HepG2 (cell line): ENCODE data around the gene TAF7. TPM values are rescaled to one million over a fixed set of nuclear protein-coding genes. Genes with fewer than 3 reads are reported as not detected.

ENCODE experiments used
- ATAC-seq: fragments of 200-7000 bp; cut with Tn5 transposase; 3 replicates; pipeline ENCODE4 v1.9.1; 2020; ENCODE audit warnings: mild to moderate bottlenecking, moderate library complexity
- BruUV-seq: library from RNA; stranded (reverse); fragments of 400-500 nt; replicated peaks from 2 replicates; lab custom pipeline; 2021; lab: Mats Ljungman, UMichigan
- CTCF ChIA-PET: fragments of 300-600 bp; formaldehyde crosslinking; extraction: SDS; loops from one replicate; lab custom pipeline; 2021; ENCODE audit warnings: low total read pairs, inconsistent platforms, low intra/inter-chr PET ratio; lab: Yijun Ruan, JAX
- POLR2A ChIA-PET: fragments of 350-600 bp; sonication (Branson Sonifier 250); formaldehyde crosslinking; loops from one replicate; lab custom pipeline; 2020; ENCODE audit warnings: antibody characterized with exemption, inconsistent platforms; lab: Yijun Ruan, JAX
- DNase-seq: peaks from one replicate; pipeline ENCODE4 v3.0.0-alpha.2; 2015; ENCODE audit warnings: low spot score
- FAIRE-seq: peaks from 3 replicates; lab custom pipeline; 2011; peaks lifted over from hg19 to GRCh38; lab: Jason Lieb, UNC
- H2AFZ ChIP-seq: one replicate; pipeline ENCODE4 v1.6.1; 2011; ENCODE audit warnings: low read length, inconsistent platforms
- H3K27ac ChIP-seq: fragments of 300-600 bp; 3 replicates; pipeline ENCODE4 v1.8.0; 2011; ENCODE audit warnings: mixed run types, mild to moderate bottlenecking, mixed read lengths, low read length, inconsistent platforms; ENCODE audit not compliant: insufficient read depth; ENCODE audit errors: extremely low read length
- H3K27me3 ChIP-seq, 2 experiments: fragments of 200-600 bp in 1 of 2; 2 replicates in 1 of 2; 3 replicates in 1 of 2; pipeline versions ENCODE4 v1.6.0 to v1.8.0; 2011; ENCODE audit warnings: low read length in 2 of 2, mild to moderate bottlenecking in 2 of 2, moderate library complexity in 2 of 2, inconsistent platforms in 1 of 2; ENCODE audit not compliant: insufficient read depth in 2 of 2, control insufficient read depth in 1 of 2
- H3K36me3 ChIP-seq, 2 experiments: fragments of 200-600 bp in 1 of 2; replicated peaks in 1 of 2; 2 replicates in 1 of 2; 3 replicates in 1 of 2; pipeline versions ENCODE4 v1.5.1 to v1.8.0; 2011; ENCODE audit warnings: low read length in 2 of 2, inconsistent platforms in 1 of 2; ENCODE audit not compliant: insufficient read depth in 2 of 2, control insufficient read depth in 1 of 2
- H3K4me1 ChIP-seq: 2 replicates; pipeline ENCODE4 v1.5.1; 2012; ENCODE audit warnings: low read length, inconsistent platforms; ENCODE audit not compliant: insufficient read depth
- H3K4me2 ChIP-seq: 2 replicates; pipeline ENCODE4 v1.6.0; 2011; ENCODE audit warnings: low read depth, low read length, inconsistent platforms
- H3K4me3 ChIP-seq, 3 experiments: fragments of 200-600 bp in 1 of 3; sonication (generic), shearing (Covaris generic) in 1 of 3; replicated peaks in 1 of 3; 2 replicates each; pipeline ENCODE4 v1.5.1; 2011 to 2016; ENCODE audit warnings: low read length in 3 of 3, inconsistent platforms in 2 of 3, low read depth in 2 of 3, mild to moderate bottlenecking in 2 of 3, control low read depth in 1 of 3, mixed read lengths in 1 of 3; ENCODE audit not compliant: insufficient read depth in 1 of 3
- H3K79me2 ChIP-seq: one replicate; pipeline ENCODE4 v1.6.1; 2011; ENCODE audit warnings: low read length, inconsistent platforms; ENCODE audit not compliant: insufficient read depth
- H3K9ac ChIP-seq: 2 replicates; pipeline ENCODE4 v1.6.0; 2011; ENCODE audit warnings: mild to moderate bottlenecking, low read depth, low read length, inconsistent platforms; ENCODE audit not compliant: insufficient read depth
- H3K9me3 ChIP-seq: 2 replicates; pipeline ENCODE4 v1.5.1; 2012; ENCODE audit warnings: mild to moderate bottlenecking, low read length
- H4K20me1 ChIP-seq: 2 replicates; pipeline ENCODE4 v1.6.0; 2011; ENCODE audit warnings: inconsistent platforms, mild to moderate bottlenecking, low read length, moderate library complexity; ENCODE audit not compliant: insufficient read depth
- GLI4 ChIP-seq: sonication (generic); formaldehyde crosslinking; IDR thresholded peaks from 2 replicates; pipeline ENCODE4 v1.5.1; 2020; ENCODE audit warnings: missing genetic modification reagents, mild to moderate bottlenecking, moderate library complexity, borderline replicate concordance
- KLF13 ChIP-seq: sonication (generic); formaldehyde crosslinking; IDR thresholded peaks from 2 replicates; pipeline ENCODE4 v1.4.0; 2020; ENCODE audit warnings: mild to moderate bottlenecking, missing genetic modification reagents
- KLF15 ChIP-seq: sonication (generic); formaldehyde crosslinking; IDR thresholded peaks from 2 replicates; pipeline ENCODE4 v1.8.1; 2023; ENCODE audit warnings: borderline replicate concordance, mild to moderate bottlenecking, inconsistent platforms, missing genetic modification reagents, mixed read lengths
- MZF1 ChIP-seq: sonication (generic); formaldehyde crosslinking; IDR thresholded peaks from 2 replicates; pipeline ENCODE4 v1.8.1; 2023; ENCODE audit warnings: mild to moderate bottlenecking, missing genetic modification reagents, borderline replicate concordance
- POLR2A ChIP-seq, 2 experiments: IDR thresholded peaks; 2 replicates each; pipeline ENCODE4 v1.6.1; 2011; ENCODE audit warnings: low read depth in 2 of 2, low read length in 2 of 2, mild to moderate bottlenecking in 1 of 2, moderate library complexity in 1 of 2; ENCODE audit not compliant: insufficient read depth in 1 of 2
- ZNF235 ChIP-seq: sonication (generic); formaldehyde crosslinking; IDR thresholded peaks from 2 replicates; pipeline ENCODE4 v1.8.1; 2023; ENCODE audit warnings: mild to moderate bottlenecking, missing genetic modification reagents, borderline replicate concordance
- ZNF720 ChIP-seq: sonication (generic); formaldehyde crosslinking; IDR thresholded peaks from 2 replicates; pipeline ENCODE4 v1.4.0; 2020; ENCODE audit warnings: missing genetic modification reagents
- ZNF766 ChIP-seq: sonication (generic); formaldehyde crosslinking; IDR thresholded peaks from 2 replicates; pipeline ENCODE4 v1.5.0; 2020; ENCODE audit warnings: missing genetic modification reagents, borderline replicate concordance
- ZSCAN20 ChIP-seq: sonication (generic); formaldehyde crosslinking; IDR thresholded peaks from 2 replicates; pipeline ENCODE4 v1.4.0; 2020; ENCODE audit warnings: missing genetic modification reagents, mild to moderate bottlenecking, borderline replicate concordance
- WGBS: methylation state at CpG from one replicate; pipeline ENCODE4 v1.1.6; 2017; ENCODE audit warnings: low lambda C conversion rate; 5-methylcytosine and 5-hydroxymethylcytosine counted together
- in situ Hi-C: cut with HindIII; loops from 2 replicates; pipeline ENCODE4 v1.10.0; 2017; ENCODE audit warnings: low pct_unique_long_range_greater_than_20kb; ENCODE audit not compliant: extremely low pct_ligation_motif_present
- intact Hi-C: fragments of 100-400 bp; cut with micrococcal nuclease; formaldehyde crosslinking; loops from one replicate; pipeline ENCODE4 v1.10.0; 2022; ENCODE audit not compliant: unreplicated experiment
- polyA plus RNA-seq, 8 experiments: library from polyadenylated mRNA; depleted of rRNA in 3 of 8; stranded (reverse) in 7 of 8; unstranded in 1 of 8; fragments of >200 nt; fragmentation: Illumina TruSeq in 4 of 8; extraction: Trizol in 4 of 8; gene quantifications; 2 replicates each; pipeline versions ENCODE4 v1.2.1 to v1.2.3, GENCODE V29; 2011 to 2016; ENCODE audit warnings: low read depth in 4 of 8, missing spikeins in 1 of 8, mixed read lengths in 1 of 8; ENCODE audit not compliant: insufficient read depth in 1 of 8
- total RNA-seq, 5 experiments: library from RNA; depleted of rRNA; stranded (reverse); fragments of >200 nt; fragmentation: Illumina TruSeq; extraction: Trizol; gene quantifications; 2 replicates each; pipeline ENCODE4 v1.2.3, GENCODE V29; 2016; ENCODE audit warnings: low read depth in 1 of 5
- TF ChIP-seq, protein P1 (sequence below): sonication (generic); formaldehyde crosslinking; IDR thresholded peaks from 2 replicates; pipeline ENCODE4 v1.4.0; 2020; ENCODE audit warnings: missing genetic modification reagents
- TF ChIP-seq, protein P2 (sequence below): IDR thresholded peaks from 2 replicates; pipeline ENCODE4 v1.6.1; 2016

Gene TAF7
- total and polyA plus RNA-seq, 2 of the 13 experiments (the other 11 are each of a cell fraction or from before 2014, with no cell fraction given) = 41.6 to 61.5 TPM

- in situ Hi-C loops = loop anchor here (10.0 kb wide), 1 partner anchor 169 kb away; no protein-coding TSS in a partner anchor
- FAIRE-seq (no peak), DNase-seq (no peak)
These were observed 35.1 kb upstream of the TAF7 start for GRCh38 chr5:141355641-141356040.

More at GRCh38 chr5:141355641-141356040, 35.1 kb upstream of the TAF7 start:
- H2AFZ ChIP-seq = no peak overlapping the region
- H3K36me3 ChIP-seq = no peaks in the 10 kb centered on the region
- no peak overlapping the region for H3K27ac ChIP-seq
- no peaks in the 10 kb centered on the region for H4K20me1 ChIP-seq
- no TSS peak for BruUV-seq
- CTCF ChIA-PET = no interaction called here
- H3K4me2 ChIP-seq = no peak overlapping the region
- intact Hi-C loops = loop anchor here (10.0 kb wide), 1 partner anchor 169 kb away; no protein-coding TSS in a partner anchor
- H3K27me3 ChIP-seq = no peaks in the 10 kb centered on the region
- POLR2A ChIA-PET = no interaction called here
- no peaks in the 10 kb centered on the region; the same call in 1 of the 2 replicates for H3K4me1 ChIP-seq
- WGBS = 85% methylated on average over 24 of the region's 24 CpGs
- TF ChIP-seq ZNF235 (no peak), KLF15 (CRISPR knock-in tag) (no peak), MZF1 (CRISPR knock-in tag) (no peak), ZSCAN20 (no peak), ZNF766 (no peak), KLF13 (no peak), ZNF720 (CRISPR knock-in tag) (no peak), GLI4 (CRISPR knock-in tag) (no peak), POLR2A (IDR thresholded peaks at IDR 0.05; ENCODE audit: insufficient read depth in 1 of 2, low read depth in 2 of 2, low read length in 2 of 2) (no peak)
- TF ChIP-seq, protein P1, sequence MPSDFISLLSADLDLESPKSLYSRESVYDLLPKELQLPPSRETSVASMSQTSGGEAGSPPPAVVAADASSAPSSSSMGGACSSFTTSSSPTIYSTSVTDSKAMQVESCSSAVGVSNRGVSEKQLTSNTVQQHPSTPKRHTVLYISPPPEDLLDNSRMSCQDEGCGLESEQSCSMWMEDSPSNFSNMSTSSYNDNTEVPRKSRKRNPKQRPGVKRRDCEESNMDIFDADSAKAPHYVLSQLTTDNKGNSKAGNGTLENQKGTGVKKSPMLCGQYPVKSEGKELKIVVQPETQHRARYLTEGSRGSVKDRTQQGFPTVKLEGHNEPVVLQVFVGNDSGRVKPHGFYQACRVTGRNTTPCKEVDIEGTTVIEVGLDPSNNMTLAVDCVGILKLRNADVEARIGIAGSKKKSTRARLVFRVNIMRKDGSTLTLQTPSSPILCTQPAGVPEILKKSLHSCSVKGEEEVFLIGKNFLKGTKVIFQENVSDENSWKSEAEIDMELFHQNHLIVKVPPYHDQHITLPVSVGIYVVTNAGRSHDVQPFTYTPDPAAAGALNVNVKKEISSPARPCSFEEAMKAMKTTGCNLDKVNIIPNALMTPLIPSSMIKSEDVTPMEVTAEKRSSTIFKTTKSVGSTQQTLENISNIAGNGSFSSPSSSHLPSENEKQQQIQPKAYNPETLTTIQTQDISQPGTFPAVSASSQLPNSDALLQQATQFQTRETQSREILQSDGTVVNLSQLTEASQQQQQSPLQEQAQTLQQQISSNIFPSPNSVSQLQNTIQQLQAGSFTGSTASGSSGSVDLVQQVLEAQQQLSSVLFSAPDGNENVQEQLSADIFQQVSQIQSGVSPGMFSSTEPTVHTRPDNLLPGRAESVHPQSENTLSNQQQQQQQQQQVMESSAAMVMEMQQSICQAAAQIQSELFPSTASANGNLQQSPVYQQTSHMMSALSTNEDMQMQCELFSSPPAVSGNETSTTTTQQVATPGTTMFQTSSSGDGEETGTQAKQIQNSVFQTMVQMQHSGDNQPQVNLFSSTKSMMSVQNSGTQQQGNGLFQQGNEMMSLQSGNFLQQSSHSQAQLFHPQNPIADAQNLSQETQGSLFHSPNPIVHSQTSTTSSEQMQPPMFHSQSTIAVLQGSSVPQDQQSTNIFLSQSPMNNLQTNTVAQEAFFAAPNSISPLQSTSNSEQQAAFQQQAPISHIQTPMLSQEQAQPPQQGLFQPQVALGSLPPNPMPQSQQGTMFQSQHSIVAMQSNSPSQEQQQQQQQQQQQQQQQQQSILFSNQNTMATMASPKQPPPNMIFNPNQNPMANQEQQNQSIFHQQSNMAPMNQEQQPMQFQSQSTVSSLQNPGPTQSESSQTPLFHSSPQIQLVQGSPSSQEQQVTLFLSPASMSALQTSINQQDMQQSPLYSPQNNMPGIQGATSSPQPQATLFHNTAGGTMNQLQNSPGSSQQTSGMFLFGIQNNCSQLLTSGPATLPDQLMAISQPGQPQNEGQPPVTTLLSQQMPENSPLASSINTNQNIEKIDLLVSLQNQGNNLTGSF (CRISPR knock-in tag) = no peak
- TF ChIP-seq, protein P2, sequence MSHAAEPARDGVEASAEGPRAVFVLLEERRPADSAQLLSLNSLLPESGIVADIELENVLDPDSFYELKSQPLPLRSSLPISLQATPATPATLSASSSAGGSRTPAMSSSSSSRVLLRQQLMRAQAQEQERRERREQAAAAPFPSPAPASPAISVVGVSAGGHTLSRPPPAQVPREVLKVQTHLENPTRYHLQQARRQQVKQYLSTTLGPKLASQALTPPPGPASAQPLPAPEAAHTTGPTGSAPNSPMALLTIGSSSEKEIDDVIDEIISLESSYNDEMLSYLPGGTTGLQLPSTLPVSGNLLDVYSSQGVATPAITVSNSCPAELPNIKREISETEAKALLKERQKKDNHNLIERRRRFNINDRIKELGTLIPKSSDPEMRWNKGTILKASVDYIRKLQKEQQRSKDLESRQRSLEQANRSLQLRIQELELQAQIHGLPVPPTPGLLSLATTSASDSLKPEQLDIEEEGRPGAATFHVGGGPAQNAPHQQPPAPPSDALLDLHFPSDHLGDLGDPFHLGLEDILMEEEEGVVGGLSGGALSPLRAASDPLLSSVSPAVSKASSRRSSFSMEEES (CRISPR knock-in tag) = no peak
- TF ChIP-seq, all 625 proteins: peak for 0
- H3K9ac ChIP-seq = no peak overlapping the region
- H3K9me3 ChIP-seq = peaks cover 24% of the 10 kb centered on the region
- no peak for ATAC-seq
- H3K4me3 ChIP-seq = no peak overlapping the region
- no peaks in the 10 kb centered on the region for H3K79me2 ChIP-seq
